Fibroblast of mammary gland (primary cell): ENCODE results near the gene RTEL1.

Experiments used
- DNase-seq: peaks from one replicate; pipeline ENCODE4 v3.0.0-alpha.2; 2010; ENCODE audit warnings: low read depth
- H3K4me3 ChIP-seq: 2 replicates; pipeline ENCODE4 v1.5.1; 2011; ENCODE audit warnings: low read depth, mild to moderate bottlenecking, low read length, moderate library complexity; ENCODE audit not compliant: control insufficient read depth
- TF ChIP-seq, protein P1 (sequence below): conservative IDR thresholded peaks from 2 replicates; pipeline ENCODE4 v1.5.1; 2011; ENCODE audit warnings: low read depth, low read length, inconsistent platforms; ENCODE audit not compliant: control insufficient read depth, insufficient read depth

Gene RTEL1

GRCh38 chr20:63699466-63700198 is 41.5 kb downstream of the RTEL1 start:
- no peak for DNase-seq
- H3K4me3 ChIP-seq, result no peak overlapping the region
- TF ChIP-seq, protein P1, sequence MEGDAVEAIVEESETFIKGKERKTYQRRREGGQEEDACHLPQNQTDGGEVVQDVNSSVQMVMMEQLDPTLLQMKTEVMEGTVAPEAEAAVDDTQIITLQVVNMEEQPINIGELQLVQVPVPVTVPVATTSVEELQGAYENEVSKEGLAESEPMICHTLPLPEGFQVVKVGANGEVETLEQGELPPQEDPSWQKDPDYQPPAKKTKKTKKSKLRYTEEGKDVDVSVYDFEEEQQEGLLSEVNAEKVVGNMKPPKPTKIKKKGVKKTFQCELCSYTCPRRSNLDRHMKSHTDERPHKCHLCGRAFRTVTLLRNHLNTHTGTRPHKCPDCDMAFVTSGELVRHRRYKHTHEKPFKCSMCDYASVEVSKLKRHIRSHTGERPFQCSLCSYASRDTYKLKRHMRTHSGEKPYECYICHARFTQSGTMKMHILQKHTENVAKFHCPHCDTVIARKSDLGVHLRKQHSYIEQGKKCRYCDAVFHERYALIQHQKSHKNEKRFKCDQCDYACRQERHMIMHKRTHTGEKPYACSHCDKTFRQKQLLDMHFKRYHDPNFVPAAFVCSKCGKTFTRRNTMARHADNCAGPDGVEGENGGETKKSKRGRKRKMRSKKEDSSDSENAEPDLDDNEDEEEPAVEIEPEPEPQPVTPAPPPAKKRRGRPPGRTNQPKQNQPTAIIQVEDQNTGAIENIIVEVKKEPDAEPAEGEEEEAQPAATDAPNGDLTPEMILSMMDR, result no peak

- DNase-seq, result no peak
- H3K4me3 ChIP-seq, result no peak overlapping the region
- TF ChIP-seq, protein P1, result no peak
Observed at GRCh38 chr20:63700199-63701050, 42.3 kb downstream of the RTEL1 start.

- no peak for DNase-seq
- TF ChIP-seq, protein P1, result no peak
Observed at GRCh38 chr20:63701051-63701328, 42.9 kb downstream of the RTEL1 start.

GRCh38 chr20:63701329-63702035 is 43.4 kb downstream of the RTEL1 start:
- DNase-seq, result no peak
- TF ChIP-seq, protein P1, result no peak

More at GRCh38 chr20:63701051-63701328, 42.9 kb downstream of the RTEL1 start:
- no peak overlapping the region for H3K4me3 ChIP-seq

DNA sequence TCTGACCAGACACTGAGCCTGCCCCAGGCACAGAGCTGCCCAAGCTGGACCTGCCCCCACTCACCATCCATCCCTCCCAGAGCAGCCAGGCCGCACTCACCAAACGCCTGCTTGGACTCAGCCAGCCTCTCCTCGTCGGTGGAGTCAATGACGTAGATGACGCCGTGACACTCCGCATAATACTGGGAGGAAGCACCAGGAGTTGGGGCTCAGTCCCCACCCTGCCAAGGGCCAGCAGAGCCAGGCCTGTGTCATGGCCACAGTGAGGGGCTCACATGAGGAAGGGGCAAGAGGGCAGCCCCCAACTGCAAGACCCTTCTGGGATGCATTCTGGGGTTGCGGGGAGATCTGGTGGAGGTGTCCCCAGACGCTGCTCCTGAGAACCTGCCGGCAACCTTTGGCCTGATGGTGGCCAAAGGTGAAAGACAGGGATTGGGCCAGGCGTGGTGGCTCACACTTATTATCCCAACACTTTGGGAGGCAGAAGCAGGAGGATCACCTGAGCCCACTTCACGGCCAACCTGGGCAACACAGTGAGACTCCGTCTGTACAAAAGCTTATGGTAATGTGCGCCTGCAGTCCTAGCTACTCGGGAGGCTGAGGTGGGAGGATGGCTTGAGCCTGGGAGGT is 44.0 kb downstream of the RTEL1 start:
- DNase-seq, result no peak
- TF ChIP-seq, protein P1, result no peak
- H3K4me3 ChIP-seq, result no peak overlapping the region

More at GRCh38 chr20:63701329-63702035, 43.4 kb downstream of the RTEL1 start:
- no peak overlapping the region for H3K4me3 ChIP-seq

GRCh38 chr20:63702751-63703470 is 44.8 kb downstream of the RTEL1 start:
- TF ChIP-seq, protein P1, result no peak
- no peak overlapping the region for H3K4me3 ChIP-seq
- DNase-seq, result no peak
